Smooth muscle cell (in vitro differentiated cells): ENCODE data around the gene PMEPA1. TPM values are rescaled to one million over a fixed set of nuclear protein-coding genes. Genes with fewer than 3 reads are reported as not detected.

Experiments used
- DNase-seq: peaks from one replicate; lab custom pipeline; 2025; ENCODE audit not compliant: unreplicated experiment; lab: John Stamatoyannopoulos, UW
- H2AFZ ChIP-seq: fragments of 200-600 bp; sonication (generic); 2 replicates; pipeline ENCODE4 v1.6.0; 2016; ENCODE audit warnings: antibody characterized with exemption, low read depth, mild to moderate bottlenecking
- H3F3A ChIP-seq: fragments of 200-600 bp; sonication (generic); 2 replicates; pipeline ENCODE4 v1.6.0; 2017; ENCODE audit warnings: antibody characterized with exemption, low read depth
- H3K27ac ChIP-seq: fragments of 200-600 bp; sonication (generic); 2 replicates; pipeline ENCODE4 v1.5.1; 2016; ENCODE audit warnings: low read depth, mild to moderate bottlenecking
- H3K27me3 ChIP-seq: fragments of 200-600 bp; sonication (generic); 2 replicates; pipeline ENCODE4 v1.6.1; 2016; ENCODE audit warnings: low read depth, mild to moderate bottlenecking
- H3K36me3 ChIP-seq: fragments of 200-600 bp; sonication (generic); 2 replicates; pipeline ENCODE4 v1.5.1; 2016; ENCODE audit warnings: low read depth
- H3K4me1 ChIP-seq: fragments of 200-600 bp; sonication (generic); 2 replicates; pipeline ENCODE4 v1.5.1; 2016; ENCODE audit warnings: low read depth
- H3K4me2 ChIP-seq: fragments of 200-600 bp; sonication (generic); 2 replicates; pipeline ENCODE4 v1.6.0; 2016; ENCODE audit warnings: mild to moderate bottlenecking
- H3K4me3 ChIP-seq: fragments of 200-600 bp; sonication (generic); 2 replicates; pipeline ENCODE4 v1.5.1; 2016; ENCODE audit warnings: mild to moderate bottlenecking
- H3K79me2 ChIP-seq: fragments of 200-600 bp; sonication (generic); 2 replicates; pipeline ENCODE4 v1.6.0; 2016; ENCODE audit warnings: low read depth, mild to moderate bottlenecking
- H3K9ac ChIP-seq: fragments of 200-600 bp; sonication (generic); 2 replicates; pipeline ENCODE4 v1.6.0; 2016; ENCODE audit warnings: low read depth
- H3K9me3 ChIP-seq: fragments of 200-600 bp; sonication (generic); replicated peaks from 2 replicates; pipeline ENCODE4 v1.5.1; 2016; ENCODE audit warnings: low read depth
- H4K20me1 ChIP-seq: fragments of 200-600 bp; sonication (generic); 2 replicates; pipeline ENCODE4 v1.6.0; 2016; ENCODE audit warnings: low read depth
- WGBS: methylation state at CpG from one replicate; pipeline ENCODE4 v1.1.7; 2016; ENCODE audit warnings: low lambda C conversion rate; 5-methylcytosine and 5-hydroxymethylcytosine counted together
- polyA plus RNA-seq: library from polyadenylated mRNA; unstranded; fragments of >200 nt; fragmentation: Nextera tagmentation; extraction: Ambion mirVana; gene quantifications from 2 replicates; pipeline ENCODE4 v1.2.1, GENCODE V29; 2016
- total RNA-seq: library from RNA; depleted of rRNA; stranded (reverse); fragments of >200 nt; gene quantifications from 2 replicates; pipeline ENCODE4 v1.2.3, GENCODE V29; 2014
- TF ChIP-seq, protein P1 (sequence below): fragments of 200-600 bp; sonication (generic); IDR thresholded peaks from 2 replicates; pipeline ENCODE4 v1.5.1; 2017; ENCODE audit warnings: borderline replicate concordance, mild to moderate bottlenecking, antibody characterized with exemption; ENCODE audit not compliant: insufficient read depth, poor library complexity, severe bottlenecking

The PMEPA1 gene
- total and polyA plus RNA-seq, 2 experiments from 2014 or later = 37.2 to 81.9 TPM

DNA sequence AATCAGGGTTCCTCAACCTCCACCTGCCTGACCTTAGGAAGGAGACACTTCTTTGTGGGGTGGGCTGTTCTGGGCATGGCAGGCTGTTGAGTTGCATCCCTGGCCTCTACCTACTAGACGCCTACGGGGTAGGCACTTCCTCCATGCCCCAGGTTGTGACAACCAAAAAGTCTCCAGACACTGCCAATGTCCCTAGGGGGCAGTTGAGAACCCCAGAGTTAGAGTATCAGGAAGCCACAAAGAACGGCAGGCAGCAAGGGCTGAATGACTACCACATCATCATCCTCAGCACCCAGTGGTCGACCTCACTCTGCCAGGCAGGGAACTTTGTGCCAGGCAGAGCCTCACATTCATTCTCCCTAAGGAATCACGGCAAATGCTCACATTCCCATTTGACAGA is 21.5 kb downstream of the PMEPA1 start:
- Histone ChIP-seq H2AFZ (no peak overlapping the region), H3K4me1 (peaks cover 23% of the 10 kb centered on the region), H3F3A (peaks cover 4% of the 10 kb centered on the region), H3K4me2 (no peak overlapping the region), H3K4me3 (no peak overlapping the region), H3K27me3 (no peaks in the 10 kb centered on the region), H4K20me1 (peaks cover 100% of the 10 kb centered on the region), H3K36me3 (no peaks in the 10 kb centered on the region), H3K79me2 (peaks cover 99% of the 10 kb centered on the region), H3K27ac (peak overlapping the region; percentile 97), H3K9me3 (no peaks in the 10 kb centered on the region), H3K9ac (no peak overlapping the region)
- TF ChIP-seq, protein P1, sequence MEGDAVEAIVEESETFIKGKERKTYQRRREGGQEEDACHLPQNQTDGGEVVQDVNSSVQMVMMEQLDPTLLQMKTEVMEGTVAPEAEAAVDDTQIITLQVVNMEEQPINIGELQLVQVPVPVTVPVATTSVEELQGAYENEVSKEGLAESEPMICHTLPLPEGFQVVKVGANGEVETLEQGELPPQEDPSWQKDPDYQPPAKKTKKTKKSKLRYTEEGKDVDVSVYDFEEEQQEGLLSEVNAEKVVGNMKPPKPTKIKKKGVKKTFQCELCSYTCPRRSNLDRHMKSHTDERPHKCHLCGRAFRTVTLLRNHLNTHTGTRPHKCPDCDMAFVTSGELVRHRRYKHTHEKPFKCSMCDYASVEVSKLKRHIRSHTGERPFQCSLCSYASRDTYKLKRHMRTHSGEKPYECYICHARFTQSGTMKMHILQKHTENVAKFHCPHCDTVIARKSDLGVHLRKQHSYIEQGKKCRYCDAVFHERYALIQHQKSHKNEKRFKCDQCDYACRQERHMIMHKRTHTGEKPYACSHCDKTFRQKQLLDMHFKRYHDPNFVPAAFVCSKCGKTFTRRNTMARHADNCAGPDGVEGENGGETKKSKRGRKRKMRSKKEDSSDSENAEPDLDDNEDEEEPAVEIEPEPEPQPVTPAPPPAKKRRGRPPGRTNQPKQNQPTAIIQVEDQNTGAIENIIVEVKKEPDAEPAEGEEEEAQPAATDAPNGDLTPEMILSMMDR = no peak
- 92% methylated on average over 5 of the region's 5 CpGs for WGBS
- no peak for DNase-seq

DNA sequence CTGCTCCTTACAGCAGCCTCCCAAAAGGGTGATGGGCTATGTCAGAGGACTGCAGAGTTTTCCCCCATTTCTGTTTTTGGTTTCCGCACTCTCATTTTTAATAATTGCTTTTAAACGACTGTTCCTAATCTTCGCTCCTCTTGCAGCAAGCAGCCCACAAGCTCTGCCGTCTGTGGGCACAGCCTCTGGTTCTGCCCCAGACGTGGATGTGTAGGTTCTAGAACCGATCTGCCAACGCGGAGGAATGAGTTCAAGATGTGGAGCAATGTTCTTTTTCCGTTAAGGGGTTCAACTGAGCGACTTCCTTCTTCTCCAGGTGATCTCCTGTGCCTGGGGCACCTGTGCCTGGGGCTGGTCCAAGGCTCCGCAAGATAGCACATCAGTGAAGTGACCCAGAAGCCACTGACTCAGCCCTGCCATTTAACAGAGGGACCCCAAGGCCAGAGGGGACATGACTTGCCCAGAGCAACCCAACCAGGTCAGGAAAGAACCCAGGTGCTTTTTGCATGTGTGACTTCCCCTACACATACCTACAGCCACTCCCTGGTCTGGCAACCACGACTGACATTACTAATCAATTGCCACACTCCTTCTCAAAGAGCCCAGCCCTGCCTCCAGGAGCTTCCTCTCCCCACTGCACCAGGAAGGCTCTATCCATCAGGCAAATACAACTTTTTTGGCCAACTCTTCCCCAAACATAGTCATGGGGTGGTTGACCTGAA is 22.7 kb downstream of the PMEPA1 start:
- 82% methylated on average over 12 of the region's 12 CpGs for WGBS
- TF ChIP-seq, protein P1 = no peak
- Histone ChIP-seq H3K36me3 (no peaks in the 10 kb centered on the region), H3K79me2 (peaks cover 99% of the 10 kb centered on the region), H3K9me3 (no peaks in the 10 kb centered on the region), H3K4me3 (no peak overlapping the region), H3F3A (peaks cover 4% of the 10 kb centered on the region), H3K9ac (no peak overlapping the region), H3K4me2 (no peak overlapping the region), H3K4me1 (peaks cover 23% of the 10 kb centered on the region), H2AFZ (no peak overlapping the region), H4K20me1 (peaks cover 100% of the 10 kb centered on the region), H3K27ac (peak overlapping the region; percentile 91), H3K27me3 (no peaks in the 10 kb centered on the region)
- no peak for DNase-seq

DNA sequence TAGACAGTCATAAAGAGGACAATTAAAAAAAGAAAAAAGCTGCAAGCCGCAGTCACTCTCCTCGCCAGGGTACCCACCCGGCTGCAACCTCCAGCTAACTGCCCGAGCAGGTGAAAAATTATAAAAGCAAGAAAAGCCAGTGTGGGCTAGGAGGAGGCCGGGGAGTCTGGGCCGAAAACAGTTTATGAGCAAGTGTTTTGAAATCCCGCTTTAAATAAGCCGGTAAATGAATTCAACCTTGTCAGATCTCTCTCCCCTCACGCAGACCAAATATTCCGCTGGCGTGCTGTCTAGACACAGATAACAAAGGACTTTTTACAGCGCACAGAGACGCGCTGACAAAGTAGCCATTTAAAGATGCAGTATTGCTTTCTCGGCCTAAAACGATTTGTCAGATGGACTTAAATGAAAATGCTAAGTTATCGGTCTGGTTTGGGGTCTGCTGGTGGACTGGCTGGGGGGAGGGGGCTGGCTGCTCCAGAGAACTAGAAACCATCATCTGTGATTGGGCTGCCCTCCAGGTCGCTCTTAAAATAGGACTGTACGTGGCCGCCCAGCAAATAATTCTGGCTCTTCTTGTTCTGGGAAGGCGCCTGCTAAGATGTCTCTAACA is 24.6 kb downstream of the PMEPA1 start:
- TF ChIP-seq, protein P1 = no peak
- peak overlapping the region; percentile 75 for H3K9ac ChIP-seq
- no peaks in the 10 kb centered on the region for H3K27me3 ChIP-seq
- H3F3A ChIP-seq = peaks cover 4% of the 10 kb centered on the region
- H3K4me2 ChIP-seq = peak overlapping the region; percentile 75
- H3K36me3 ChIP-seq = no peaks in the 10 kb centered on the region
- H3K9me3 ChIP-seq = no peaks in the 10 kb centered on the region
- peak overlapping the region; percentile 91 for H3K27ac ChIP-seq
- H3K4me1 ChIP-seq = peaks cover 23% of the 10 kb centered on the region
- H3K4me3 ChIP-seq = no peak overlapping the region
- 18% methylated on average over 21 of the region's 21 CpGs for WGBS
- H4K20me1 ChIP-seq = peaks cover 100% of the 10 kb centered on the region
- peaks cover 99% of the 10 kb centered on the region for H3K79me2 ChIP-seq
- H2AFZ ChIP-seq = no peak overlapping the region
- DNase-seq = no peak

DNA sequence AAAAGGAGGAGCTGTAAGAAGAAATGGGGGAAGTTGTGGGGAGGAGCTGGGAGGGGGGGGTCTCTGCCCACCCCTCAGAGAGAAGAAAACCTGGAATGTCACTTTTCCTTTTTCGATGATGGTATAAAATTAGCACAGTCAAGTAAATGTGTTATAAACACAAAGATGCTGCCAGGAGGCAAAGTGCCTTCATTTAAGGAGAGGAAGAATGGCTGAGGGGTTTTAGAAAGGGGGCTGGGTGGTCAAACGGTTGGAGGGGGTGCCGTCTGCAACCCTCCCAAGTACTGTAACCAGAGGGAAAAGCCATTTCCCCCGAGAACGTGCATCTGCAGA is 25.0 kb downstream of the PMEPA1 start:
- H3K9me3 ChIP-seq = no peaks in the 10 kb centered on the region
- peak overlapping the region; percentile 75 for H3K4me2 ChIP-seq
- H2AFZ ChIP-seq = no peak overlapping the region
- H3K4me3 ChIP-seq = no peak overlapping the region
- H3K79me2 ChIP-seq = peaks cover 99% of the 10 kb centered on the region
- peaks cover 100% of the 10 kb centered on the region for H4K20me1 ChIP-seq
- H3K27me3 ChIP-seq = no peaks in the 10 kb centered on the region
- peaks cover 23% of the 10 kb centered on the region for H3K4me1 ChIP-seq
- TF ChIP-seq, protein P1 = no peak
- H3K27ac ChIP-seq = peak overlapping the region; percentile 91
- DNase-seq = no peak
- H3K9ac ChIP-seq = peak overlapping the region; percentile 75
- peaks cover 4% of the 10 kb centered on the region for H3F3A ChIP-seq
- no peaks in the 10 kb centered on the region for H3K36me3 ChIP-seq
- 26% methylated on average over 5 of the region's 5 CpGs for WGBS
